CD4-positive, CD25-positive, alpha-beta regulatory T cell (primary cell): ENCODE results near the gene SLC1A7. TPM values are rescaled to one million over a fixed set of nuclear protein-coding genes. Genes with fewer than 3 reads are reported as not detected.

Experiments
- ATAC-seq, 2 donors: fragments of 150-1000 bp; cut with Tn5 transposase; one replicate each; pipeline ENCODE4 v1.10.0; 2021; ENCODE audit warnings: low read depth in 2 of 2, moderate number of reproducible peaks in 2 of 2, moderate library complexity in 1 of 2
- DNase-seq, 3 donors: peaks; one replicate each; pipeline versions ENCODE4 v3.0.0 to v3.0.0-alpha.2; 2012 to 2022; ENCODE audit warnings: mixed read lengths in 1 of 3
- H3K27ac ChIP-seq: one replicate; pipeline ENCODE4 v1.7.0; 2013; ENCODE audit warnings: mild to moderate bottlenecking, low read length; ENCODE audit not compliant: insufficient read depth, poor library complexity, severe bottlenecking
- H3K27me3 ChIP-seq: one replicate; pipeline ENCODE4 v1.7.0; 2013; ENCODE audit warnings: low read length; ENCODE audit not compliant: control insufficient read depth, insufficient read depth
- H3K36me3 ChIP-seq: one replicate; pipeline ENCODE4 v1.7.0; 2013; ENCODE audit warnings: mild to moderate bottlenecking, low read length, moderate library complexity; ENCODE audit not compliant: control insufficient read depth, insufficient read depth
- H3K4me1 ChIP-seq: 2 replicates; pipeline ENCODE4 v1.7.0; 2013; ENCODE audit warnings: mild to moderate bottlenecking, low read length; ENCODE audit not compliant: insufficient read depth, control insufficient read depth, poor library complexity, severe bottlenecking
- H3K4me3 ChIP-seq: one replicate; pipeline ENCODE4 v1.7.0; 2013; ENCODE audit warnings: low read depth, mild to moderate bottlenecking, low read length, moderate library complexity
- H3K9me3 ChIP-seq, 2 experiments: 1 replicate in 1 of 2; 2 replicates in 1 of 2; pipeline ENCODE4 v1.7.0; 2013; ENCODE audit warnings: low read length in 2 of 2, mild to moderate bottlenecking in 1 of 2, moderate library complexity in 1 of 2; ENCODE audit not compliant: control insufficient read depth in 2 of 2
- H3K27ac Mint-ChIP-seq, 3 donors: one replicate each; pipeline ENCODE4 v1.8.0; 2020 to 2022; ENCODE audit warnings: mild to moderate bottlenecking in 3 of 3, mixed read lengths in 3 of 3, moderate library complexity in 2 of 3
- H3K27me3 Mint-ChIP-seq: one replicate; pipeline ENCODE4 v1.8.0; 2022; ENCODE audit warnings: mild to moderate bottlenecking, mixed read lengths
- H3K36me3 Mint-ChIP-seq: one replicate; pipeline ENCODE4 v1.8.0; 2020; ENCODE audit warnings: mixed read lengths
- H3K4me1 Mint-ChIP-seq, 4 donors: one replicate each; pipeline ENCODE4 v1.8.0; 2020 to 2022; ENCODE audit warnings: mixed read lengths in 4 of 4, mild to moderate bottlenecking in 1 of 4
- H3K4me3 Mint-ChIP-seq, 4 donors: one replicate each; pipeline ENCODE4 v1.8.0; 2020 to 2022; ENCODE audit warnings: mild to moderate bottlenecking in 4 of 4, mixed read lengths in 4 of 4, moderate library complexity in 3 of 4
- H3K9me3 Mint-ChIP-seq, 7 donors: one replicate each; pipeline ENCODE4 v1.8.0; 2020 to 2022; ENCODE audit warnings: mixed read lengths in 7 of 7, mild to moderate bottlenecking in 3 of 7, moderate library complexity in 2 of 7
- polyA plus RNA-seq, 4 donors: library from polyadenylated mRNA; unstranded; fragments of 300-500 nt; fragmentation: Illumina TruSeq; gene quantifications; one replicate each; pipeline ENCODE4 v1.2.3, GENCODE V29; 2021
- total RNA-seq: library from RNA; stranded (reverse); gene quantifications from one replicate; pipeline ENCODE4 v1.2.3, GENCODE V29; 2022

The SLC1A7 gene
- total and polyA plus RNA-seq, 5 donors from 2014 or later, result not detected

DNA sequence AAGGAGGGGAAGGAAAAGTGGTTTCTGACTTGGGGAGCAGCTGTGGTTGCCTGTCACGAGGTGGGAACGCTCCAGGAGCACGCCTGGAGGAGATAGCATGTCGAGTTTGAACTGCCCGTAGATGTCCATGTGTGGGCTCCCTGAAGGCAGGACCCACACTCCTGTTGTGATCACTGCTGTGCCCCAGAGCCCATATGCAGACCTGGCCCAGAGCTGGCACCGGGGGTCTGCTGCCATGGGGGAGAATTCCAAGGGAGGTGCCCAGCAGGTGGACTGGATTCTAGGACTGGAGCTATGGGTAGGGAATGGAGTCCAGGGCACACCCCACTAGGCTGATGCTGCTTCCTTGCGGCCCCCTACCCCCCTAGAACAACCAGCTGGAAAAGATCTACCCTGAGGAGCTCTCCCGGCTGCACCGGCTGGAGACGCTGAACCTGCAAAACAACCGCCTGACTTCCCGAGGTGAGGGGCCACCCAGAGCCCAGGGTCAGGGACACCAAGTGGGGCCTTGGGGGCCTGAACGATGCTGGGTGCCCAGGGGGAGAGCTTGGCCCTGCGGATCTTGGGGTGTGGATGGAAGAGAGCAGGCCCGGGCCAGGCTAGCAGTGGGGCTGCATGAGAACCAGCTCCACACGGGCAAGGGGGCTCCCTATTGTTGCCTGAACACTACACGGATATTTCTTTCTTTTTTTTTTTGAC, 71.1 kb downstream of the SLC1A7 start:
- no peaks in the 10 kb centered on the region for H3K4me1 Mint-ChIP-seq
- no peak for DNase-seq
- H3K9me3 Mint-ChIP-seq, result no peaks in the 10 kb centered on the region
- no peak overlapping the region for H3K4me3 Mint-ChIP-seq
- Histone ChIP-seq H3K27ac (no peak overlapping the region), H3K4me1 (no peaks in the 10 kb centered on the region), H3K36me3 (no peaks in the 10 kb centered on the region), H3K27me3 (no peaks in the 10 kb centered on the region), H3K4me3 (no peak overlapping the region), H3K9me3 (no peaks in the 10 kb centered on the region)
- ATAC-seq, result no peak
- no peaks in the 10 kb centered on the region for H3K36me3 Mint-ChIP-seq
- no peak overlapping the region for H3K27ac Mint-ChIP-seq
- H3K27me3 Mint-ChIP-seq, result peaks cover 6% of the 10 kb centered on the region

DNA sequence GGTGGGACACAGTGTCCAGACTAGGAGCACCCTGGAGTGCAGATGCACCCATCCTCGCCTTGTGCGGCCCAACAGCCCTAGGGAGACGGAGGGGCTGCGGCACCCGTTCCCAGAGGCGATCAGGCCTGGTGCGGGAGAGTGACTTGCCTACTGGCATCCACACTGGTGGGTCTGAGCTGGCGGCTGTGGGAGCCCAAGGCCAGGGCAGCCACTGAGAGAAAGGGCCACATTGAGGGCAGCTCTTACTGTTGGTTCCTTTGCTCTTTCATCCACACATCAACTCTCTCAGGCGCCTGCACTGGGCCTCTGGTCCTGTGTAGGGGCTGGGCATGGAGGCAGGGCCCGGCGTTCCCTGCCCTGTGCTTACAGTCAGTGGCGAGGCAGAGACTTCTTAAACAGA, 71.8 kb downstream of the SLC1A7 start:
- Histone ChIP-seq H3K4me3 (no peak overlapping the region), H3K27ac (no peak overlapping the region), H3K36me3 (no peaks in the 10 kb centered on the region), H3K27me3 (no peaks in the 10 kb centered on the region), H3K4me1 (no peaks in the 10 kb centered on the region), H3K9me3 (no peaks in the 10 kb centered on the region)
- peaks cover 8% of the 10 kb centered on the region for H3K27me3 Mint-ChIP-seq
- peaks cover 2% of the 10 kb centered on the region for H3K36me3 Mint-ChIP-seq
- H3K4me3 Mint-ChIP-seq, result no peak overlapping the region
- H3K4me1 Mint-ChIP-seq, result no peaks in the 10 kb centered on the region
- H3K27ac Mint-ChIP-seq, result no peak overlapping the region
- DNase-seq (no peak), ATAC-seq (no peak)
- no peaks in the 10 kb centered on the region for H3K9me3 Mint-ChIP-seq

DNA sequence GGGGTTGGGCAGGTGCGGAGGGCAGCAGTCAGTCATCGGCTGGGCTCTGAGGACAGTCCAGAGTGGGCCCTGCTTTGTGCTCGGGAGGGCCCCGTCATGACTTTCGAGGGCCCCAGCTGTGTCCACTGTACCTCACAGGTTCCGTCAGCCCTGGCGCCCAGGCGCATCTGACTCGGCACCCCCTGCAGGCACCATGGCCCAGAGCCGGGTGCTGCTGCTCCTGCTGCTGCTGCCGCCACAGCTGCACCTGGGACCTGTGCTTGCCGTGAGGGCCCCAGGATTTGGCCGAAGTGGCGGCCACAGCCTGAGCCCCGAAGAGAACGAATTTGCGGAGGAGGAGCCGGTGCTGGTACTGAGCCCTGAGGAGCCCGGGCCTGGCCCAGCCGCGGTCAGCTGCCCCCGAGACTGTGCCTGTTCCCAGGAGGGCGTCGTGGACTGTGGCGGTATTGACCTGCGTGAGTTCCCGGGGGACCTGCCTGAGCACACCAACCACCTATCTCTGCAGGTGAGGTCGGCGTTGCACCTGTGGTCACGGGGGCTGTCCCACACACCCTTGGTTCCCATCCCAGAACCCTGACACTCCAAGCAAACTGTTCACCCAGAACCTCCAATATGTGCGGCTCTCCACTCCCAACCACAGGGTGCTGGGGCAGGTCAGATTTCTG, 72.6 kb downstream of the SLC1A7 start:
- ATAC-seq, result no peak
- no peak overlapping the region for H3K4me3 Mint-ChIP-seq
- Histone ChIP-seq H3K4me1 (no peaks in the 10 kb centered on the region), H3K27ac (no peak overlapping the region), H3K9me3 (no peaks in the 10 kb centered on the region), H3K27me3 (no peaks in the 10 kb centered on the region), H3K36me3 (no peaks in the 10 kb centered on the region), H3K4me3 (no peak overlapping the region)
- no peaks in the 10 kb centered on the region for H3K4me1 Mint-ChIP-seq
- DNase-seq, result no peak
- no peak overlapping the region for H3K27ac Mint-ChIP-seq
- no peaks in the 10 kb centered on the region for H3K9me3 Mint-ChIP-seq
- peaks cover 3% of the 10 kb centered on the region for H3K36me3 Mint-ChIP-seq
- H3K27me3 Mint-ChIP-seq, result peaks cover 15% of the 10 kb centered on the region

DNA sequence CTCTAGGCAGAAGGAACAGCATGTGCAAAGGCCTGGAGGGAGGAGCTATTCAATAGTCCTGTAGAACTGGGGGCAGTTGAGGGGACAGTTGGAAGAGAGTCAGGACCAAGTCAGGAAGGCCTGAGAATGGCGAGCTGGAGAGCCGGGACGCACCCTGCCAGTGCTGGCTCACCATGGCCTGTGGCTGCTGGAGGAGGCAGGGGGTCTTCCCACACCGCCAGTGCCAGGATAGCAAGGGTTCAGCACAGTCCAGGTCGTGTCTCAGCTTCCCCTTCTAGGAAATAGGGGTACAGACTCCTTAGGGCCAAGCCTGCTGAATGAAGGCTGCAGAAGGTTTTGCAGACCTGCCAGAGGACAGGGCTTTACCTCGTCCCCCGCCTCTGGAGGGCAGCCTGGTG, 73.2 kb downstream of the SLC1A7 start:
- DNase-seq, result no peak
- no peaks in the 10 kb centered on the region for H3K36me3 ChIP-seq
- H3K36me3 Mint-ChIP-seq, result peaks cover 3% of the 10 kb centered on the region

DNA sequence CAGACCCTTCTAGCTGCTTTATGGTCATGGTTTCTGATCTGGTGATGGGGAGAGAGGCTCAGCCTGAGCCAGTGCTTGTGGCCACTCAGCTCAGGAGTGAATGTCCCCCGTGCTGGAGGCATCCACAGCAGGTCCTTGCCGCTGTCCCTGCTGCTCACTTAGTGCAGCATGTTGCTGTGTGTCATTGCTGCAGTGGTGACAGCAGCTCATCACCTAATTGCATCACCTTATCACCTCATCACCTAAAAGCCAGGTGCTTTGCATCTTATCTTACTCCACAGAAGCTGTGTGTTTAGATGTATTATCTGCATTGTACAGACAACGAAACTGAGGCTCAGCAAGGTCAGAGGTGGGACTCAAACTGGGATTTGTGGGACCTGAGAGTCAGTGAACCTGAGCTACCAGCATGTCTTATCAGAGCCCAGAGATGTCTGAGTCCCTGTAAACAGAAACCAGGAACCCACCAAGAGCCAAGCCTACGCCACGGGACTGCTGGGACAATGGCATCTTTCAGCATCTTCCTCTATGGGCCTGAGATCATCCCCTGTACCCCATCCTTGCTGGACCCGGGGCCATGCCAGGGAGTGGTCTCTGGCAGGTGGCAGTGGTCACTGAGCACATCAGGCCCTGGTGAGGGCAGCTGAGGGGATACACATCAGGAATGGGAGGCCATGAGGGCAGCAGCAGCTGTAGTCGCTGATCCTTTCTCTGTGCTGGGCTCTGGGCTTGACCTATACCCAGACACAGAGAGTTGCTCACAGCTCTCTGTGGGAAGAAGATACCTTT, 73.9 kb downstream of the SLC1A7 start:
- DNase-seq, result no peak
- no peaks in the 10 kb centered on the region for H3K36me3 ChIP-seq
- H3K4me3 Mint-ChIP-seq, result no peak overlapping the region
- no peak overlapping the region for H3K27ac Mint-ChIP-seq
- peaks cover 5% of the 10 kb centered on the region for H3K27me3 ChIP-seq
- H3K9me3 Mint-ChIP-seq, result no peaks in the 10 kb centered on the region
- H3K27ac ChIP-seq, result no peak overlapping the region
- peaks cover 3% of the 10 kb centered on the region for H3K36me3 Mint-ChIP-seq
- no peaks in the 10 kb centered on the region for H3K9me3 ChIP-seq
- no peak overlapping the region for H3K4me3 ChIP-seq
- no peaks in the 10 kb centered on the region for H3K4me1 ChIP-seq
- ATAC-seq, result no peak
- H3K4me1 Mint-ChIP-seq, result peaks cover 0 to 6% (median 0%) of the 10 kb centered on the region in 4 donors
- H3K27me3 Mint-ChIP-seq, result peaks cover 28% of the 10 kb centered on the region

More for the DNA sequence above, 73.2 kb downstream of the SLC1A7 start:
- no peaks in the 10 kb centered on the region for H3K4me1 Mint-ChIP-seq
- H3K27me3 ChIP-seq, result no peaks in the 10 kb centered on the region
- H3K27ac Mint-ChIP-seq, result no peak overlapping the region
- ATAC-seq, result no peak
- peaks cover 20% of the 10 kb centered on the region for H3K27me3 Mint-ChIP-seq
- no peak overlapping the region for H3K4me3 ChIP-seq
- no peaks in the 10 kb centered on the region for H3K9me3 ChIP-seq
- no peak overlapping the region for H3K4me3 Mint-ChIP-seq
- H3K27ac ChIP-seq, result no peak overlapping the region
- no peaks in the 10 kb centered on the region for H3K4me1 ChIP-seq
- no peaks in the 10 kb centered on the region for H3K9me3 Mint-ChIP-seq

DNA sequence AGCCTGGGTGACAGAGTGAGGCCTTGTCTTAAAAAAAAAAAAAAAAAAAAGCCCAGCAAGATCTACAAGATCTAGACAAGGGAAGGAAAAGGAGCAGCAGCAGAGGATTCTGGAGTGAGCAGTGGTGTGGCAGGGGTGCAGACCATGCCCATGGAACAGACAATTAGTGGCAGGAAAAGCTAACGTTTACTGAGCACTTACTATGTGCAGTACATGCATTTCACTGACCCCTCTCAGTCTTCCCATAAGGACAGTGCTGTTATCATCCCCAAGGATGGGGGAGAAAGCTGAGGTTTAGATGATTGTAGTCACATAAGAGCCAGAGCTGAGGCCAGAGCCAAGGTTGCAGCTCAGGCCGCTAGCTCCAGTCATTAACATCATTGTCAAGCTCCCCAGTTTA, 74.6 kb downstream of the SLC1A7 start:
- Histone ChIP-seq H3K36me3 (no peaks in the 10 kb centered on the region), H3K9me3 (no peaks in the 10 kb centered on the region), H3K4me3 (no peak overlapping the region), H3K27ac (no peak overlapping the region), H3K4me1 (peaks cover under 1% of the 10 kb centered on the region), H3K27me3 (peaks cover 6% of the 10 kb centered on the region)
- no peak for ATAC-seq
- H3K4me1 Mint-ChIP-seq, result peaks cover 0 to 11% (median 0%) of the 10 kb centered on the region in 4 donors
- H3K27me3 Mint-ChIP-seq, result peaks cover 34% of the 10 kb centered on the region
- H3K4me3 Mint-ChIP-seq, result no peak overlapping the region
- H3K27ac Mint-ChIP-seq, result no peak overlapping the region
- H3K9me3 Mint-ChIP-seq, result no peaks in the 10 kb centered on the region
- peaks cover 3% of the 10 kb centered on the region for H3K36me3 Mint-ChIP-seq
- no peak for DNase-seq

DNA sequence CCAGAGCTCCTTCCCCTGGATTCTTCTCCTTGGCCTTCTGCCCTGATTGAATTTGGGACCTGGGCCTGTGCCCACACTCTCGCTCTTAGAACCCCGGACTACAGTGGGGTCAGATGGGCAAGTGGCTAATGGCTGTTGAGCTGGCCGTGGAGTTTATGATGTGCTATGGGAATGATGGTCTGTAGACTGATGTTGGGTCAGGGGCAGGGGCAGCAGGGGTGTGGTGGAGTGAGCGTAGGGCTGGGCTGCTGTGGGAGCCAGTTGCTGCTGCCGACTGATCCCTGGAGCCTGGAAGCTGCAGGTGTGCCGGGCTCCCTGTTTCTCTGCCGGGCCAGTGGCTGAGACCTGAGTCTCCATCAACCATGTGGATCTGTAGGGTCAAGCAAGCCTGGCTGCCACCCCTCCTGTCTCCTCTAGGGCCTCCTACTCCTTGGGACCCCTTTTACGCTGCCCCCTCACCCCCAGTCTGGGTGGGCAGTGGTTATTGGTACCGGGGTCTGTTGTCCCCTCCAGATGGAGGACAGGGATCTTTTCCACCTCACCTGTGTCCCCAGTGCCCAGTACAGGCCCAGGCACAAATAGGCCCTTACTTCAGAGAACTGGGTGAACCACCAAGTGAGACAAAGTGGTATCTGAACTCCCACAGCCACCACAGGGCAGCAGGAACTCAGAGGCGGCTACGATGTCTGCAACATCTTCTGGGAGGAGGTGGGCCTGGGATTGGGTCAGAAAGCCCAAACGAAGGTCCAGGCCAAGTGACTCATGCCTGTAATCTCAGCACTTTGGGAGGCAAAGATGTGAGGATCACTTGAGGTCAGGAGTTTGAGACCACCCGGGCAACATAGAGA, 75.3 kb downstream of the SLC1A7 start:
- DNase-seq (no peak), ATAC-seq (no peak)
- H3K4me3 Mint-ChIP-seq, result no peak overlapping the region

More for the DNA sequence above, 75.3 kb downstream of the SLC1A7 start:
- Mint-ChIP-seq H3K27me3 (peaks cover 34% of the 10 kb centered on the region), H3K27ac (no peak overlapping the region), H3K36me3 (peaks cover 3% of the 10 kb centered on the region), H3K4me1 (peaks cover 0 to 13% (median 0%) of the 10 kb centered on the region in 4 donors), H3K9me3 (no peaks in the 10 kb centered on the region)
- no peaks in the 10 kb centered on the region for H3K36me3 ChIP-seq
- peaks cover 6% of the 10 kb centered on the region for H3K27me3 ChIP-seq
- H3K4me3 ChIP-seq, result no peak overlapping the region
- no peaks in the 10 kb centered on the region for H3K9me3 ChIP-seq
- H3K4me1 ChIP-seq, result peaks cover 8% of the 10 kb centered on the region
- H3K27ac ChIP-seq, result no peak overlapping the region
